ENCODE data around the gene MRAP.

- TF ChIP-seq CTCF (IDR thresholded peaks at IDR 0.05) = no peak
- no peak for TF ChIP-seq POLR2A (IDR thresholded peaks at IDR 0.05)
Observed at GRCh38 chr21:32335601-32336575, 37.2 kb downstream of the MRAP start.

Measured in adrenal gland (tissue), 5 donors.